Smooth muscle cell (in vitro differentiated cells): ENCODE results near the gene CRHR2. TPM values are rescaled to one million over a fixed set of nuclear protein-coding genes. Genes with fewer than 3 reads are reported as not detected.

ENCODE experiments used
- DNase-seq: peaks from one replicate; lab custom pipeline; 2025; ENCODE audit not compliant: unreplicated experiment; lab: John Stamatoyannopoulos, UW
- H2AFZ ChIP-seq: fragments of 200-600 bp; sonication (generic); 2 replicates; pipeline ENCODE4 v1.6.0; 2016; ENCODE audit warnings: antibody characterized with exemption, low read depth, mild to moderate bottlenecking
- H3F3A ChIP-seq: fragments of 200-600 bp; sonication (generic); 2 replicates; pipeline ENCODE4 v1.6.0; 2017; ENCODE audit warnings: antibody characterized with exemption, low read depth
- H3K27ac ChIP-seq: fragments of 200-600 bp; sonication (generic); 2 replicates; pipeline ENCODE4 v1.5.1; 2016; ENCODE audit warnings: low read depth, mild to moderate bottlenecking
- H3K27me3 ChIP-seq: fragments of 200-600 bp; sonication (generic); 2 replicates; pipeline ENCODE4 v1.6.1; 2016; ENCODE audit warnings: low read depth, mild to moderate bottlenecking
- H3K36me3 ChIP-seq: fragments of 200-600 bp; sonication (generic); 2 replicates; pipeline ENCODE4 v1.5.1; 2016; ENCODE audit warnings: low read depth
- H3K4me1 ChIP-seq: fragments of 200-600 bp; sonication (generic); 2 replicates; pipeline ENCODE4 v1.5.1; 2016; ENCODE audit warnings: low read depth
- H3K4me2 ChIP-seq: fragments of 200-600 bp; sonication (generic); 2 replicates; pipeline ENCODE4 v1.6.0; 2016; ENCODE audit warnings: mild to moderate bottlenecking
- H3K4me3 ChIP-seq: fragments of 200-600 bp; sonication (generic); 2 replicates; pipeline ENCODE4 v1.5.1; 2016; ENCODE audit warnings: mild to moderate bottlenecking
- H3K79me2 ChIP-seq: fragments of 200-600 bp; sonication (generic); 2 replicates; pipeline ENCODE4 v1.6.0; 2016; ENCODE audit warnings: low read depth, mild to moderate bottlenecking
- H3K9ac ChIP-seq: fragments of 200-600 bp; sonication (generic); 2 replicates; pipeline ENCODE4 v1.6.0; 2016; ENCODE audit warnings: low read depth
- H3K9me3 ChIP-seq: fragments of 200-600 bp; sonication (generic); replicated peaks from 2 replicates; pipeline ENCODE4 v1.5.1; 2016; ENCODE audit warnings: low read depth
- H4K20me1 ChIP-seq: fragments of 200-600 bp; sonication (generic); 2 replicates; pipeline ENCODE4 v1.6.0; 2016; ENCODE audit warnings: low read depth
- CTCF ChIP-seq: fragments of 200-600 bp; sonication (generic); IDR thresholded peaks from 2 replicates; pipeline ENCODE4 v1.5.1; 2017; ENCODE audit warnings: borderline replicate concordance, mild to moderate bottlenecking, antibody characterized with exemption; ENCODE audit not compliant: insufficient read depth, poor library complexity, severe bottlenecking
- WGBS: methylation state at CpG from one replicate; pipeline ENCODE4 v1.1.7; 2016; ENCODE audit warnings: low lambda C conversion rate; 5-methylcytosine and 5-hydroxymethylcytosine counted together
- polyA plus RNA-seq: library from polyadenylated mRNA; unstranded; fragments of >200 nt; fragmentation: Nextera tagmentation; extraction: Ambion mirVana; gene quantifications from 2 replicates; pipeline ENCODE4 v1.2.1, GENCODE V29; 2016
- total RNA-seq: library from RNA; depleted of rRNA; stranded (reverse); fragments of >200 nt; gene quantifications from 2 replicates; pipeline ENCODE4 v1.2.3, GENCODE V29; 2014

The CRHR2 gene
- total and polyA plus RNA-seq, 2 experiments from 2014 or later, result 0.16 TPM; not detected in 1

GRCh38 chr7:30727061-30727945 lies 45.0 kb upstream of the CRHR2 start:
- no peaks in the 10 kb centered on the region for H3K79me2 ChIP-seq
- no peak overlapping the region for H2AFZ ChIP-seq
- no peak for DNase-seq
- no peaks in the 10 kb centered on the region for H3K36me3 ChIP-seq
- H3K4me3 ChIP-seq, result no peak overlapping the region
- no peak overlapping the region for H3K27ac ChIP-seq
- no peaks in the 10 kb centered on the region for H4K20me1 ChIP-seq
- H3F3A ChIP-seq, result no peaks in the 10 kb centered on the region
- H3K9ac ChIP-seq, result no peak overlapping the region
- H3K4me1 ChIP-seq, result no peaks in the 10 kb centered on the region
- no peak for TF ChIP-seq CTCF
- H3K9me3 ChIP-seq, result no peaks in the 10 kb centered on the region
- WGBS, result 52% methylated on average over 8 of the region's 8 CpGs
- no peaks in the 10 kb centered on the region for H3K27me3 ChIP-seq
- H3K4me2 ChIP-seq, result no peak overlapping the region

- Histone ChIP-seq H3K4me2 (no peak overlapping the region), H3K79me2 (no peaks in the 10 kb centered on the region), H3K4me3 (no peak overlapping the region), H3K27ac (no peak overlapping the region), H3K9ac (no peak overlapping the region), H3K4me1 (no peaks in the 10 kb centered on the region), H2AFZ (no peak overlapping the region), H3K9me3 (no peaks in the 10 kb centered on the region), H3K27me3 (no peaks in the 10 kb centered on the region), H4K20me1 (no peaks in the 10 kb centered on the region), H3F3A (no peaks in the 10 kb centered on the region), H3K36me3 (no peaks in the 10 kb centered on the region)
- no peak for DNase-seq
- TF ChIP-seq CTCF, result no peak
- whole genome bisulfite sequencing, result 99% methylated on average over 7 of the region's 7 CpGs
Measured at GRCh38 chr7:30726296-30727006, 44.2 kb upstream of the CRHR2 start.

- Histone ChIP-seq H3K79me2 (no peaks in the 10 kb centered on the region), H3K9ac (no peak overlapping the region), H3K27ac (no peak overlapping the region), H3K27me3 (no peaks in the 10 kb centered on the region), H3K4me3 (no peak overlapping the region), H3F3A (no peaks in the 10 kb centered on the region), H3K4me1 (no peaks in the 10 kb centered on the region), H3K4me2 (no peak overlapping the region), H4K20me1 (no peaks in the 10 kb centered on the region), H3K36me3 (no peaks in the 10 kb centered on the region), H2AFZ (no peak overlapping the region), H3K9me3 (no peaks in the 10 kb centered on the region)
- no peak for TF ChIP-seq CTCF
- DNase-seq, result no peak
- WGBS, result 79% methylated on average over 3 of the region's 4 CpGs
Measured at GRCh38 chr7:30723776-30724175, 41.5 kb upstream of the CRHR2 start.
